Measurements from ENCODE around the gene DMTF1. TPM values are rescaled to one million over a fixed set of nuclear protein-coding genes. Genes with fewer than 3 reads are reported as not detected.

DMTF1 gene
- total RNA-seq, 1 experiment from 2014 or later, result 79.7 TPM

- DNase-seq (ENCODE audit: unreplicated experiment), result no peak
- peaks cover 32% of the 10 kb centered on the region for H3K4me1 Mint-ChIP-seq (ENCODE audit: insufficient read depth, unreplicated experiment)
- peaks cover 18% of the 10 kb centered on the region for H3K36me3 Mint-ChIP-seq (ENCODE audit: insufficient read depth, unreplicated experiment)
- H3K9me3 Mint-ChIP-seq (ENCODE audit: unreplicated experiment), result no peaks in the 10 kb centered on the region
- ChIA-PET CTCF (interaction anchor here (0.5 to 2.1 kb wide), 4 partner anchors 21 to 65 kb away, joined by 4 to 7 read pairs (median 6); no protein-coding TSS in a partner anchor), POLR2A (interaction anchor here (1.7 kb wide), 1 partner anchor 12 kb away, joined by 5 read pairs; no protein-coding TSS in a partner anchor)
- no peaks in the 10 kb centered on the region for H3K27me3 Mint-ChIP-seq (ENCODE audit: insufficient read depth, unreplicated experiment)
- H3K4me3 Mint-ChIP-seq (ENCODE audit: unreplicated experiment), result no peak overlapping the region
- H3K27ac Mint-ChIP-seq (ENCODE audit: low read depth, unreplicated experiment), result no peak overlapping the region
- intact Hi-C loops (cut with micrococcal nuclease), result loop anchor here (2.0 kb wide), 1 partner anchor 19 kb away; no protein-coding TSS in a partner anchor
- no peak for TF ChIP-seq CTCF (IDR thresholded peaks at IDR 0.05; ENCODE audit: unreplicated experiment)
- BruUV-seq (replicated peaks), result no TSS peak
These were observed 61.6 kb downstream of the DMTF1 start for GRCh38 chr7:87213811-87214210.

- intact Hi-C loops (cut with micrococcal nuclease), result loop anchor here (2.0 kb wide), 1 partner anchor 20 kb away; no protein-coding TSS in a partner anchor
- Mint-ChIP-seq H3K4me3 (ENCODE audit: unreplicated experiment) (no peak overlapping the region), H3K36me3 (ENCODE audit: insufficient read depth, unreplicated experiment) (peaks cover 18% of the 10 kb centered on the region), H3K4me1 (ENCODE audit: insufficient read depth, unreplicated experiment) (peaks cover 35% of the 10 kb centered on the region), H3K27me3 (ENCODE audit: insufficient read depth, unreplicated experiment) (no peaks in the 10 kb centered on the region), H3K9me3 (ENCODE audit: unreplicated experiment) (no peaks in the 10 kb centered on the region), H3K27ac (ENCODE audit: low read depth, unreplicated experiment) (no peak overlapping the region)
- ChIA-PET CTCF (interaction anchor here (1.0 to 1.1 kb wide), 2 partner anchors 23 to 67 kb away, joined by 4 to 6 read pairs; no protein-coding TSS in a partner anchor), POLR2A (no interaction called here)
- DNase-seq (ENCODE audit: unreplicated experiment), result no peak
- no peak for TF ChIP-seq CTCF (IDR thresholded peaks at IDR 0.05; ENCODE audit: unreplicated experiment)
- no TSS peak for BruUV-seq (replicated peaks)
These were observed 62.8 kb downstream of the DMTF1 start for GRCh38 chr7:87215046-87215445.

GRCh38 chr7:87216701-87217508 is 64.7 kb downstream of the DMTF1 start:
- H3K36me3 Mint-ChIP-seq (ENCODE audit: insufficient read depth, unreplicated experiment), result peaks cover 15% of the 10 kb centered on the region
- H3K27ac Mint-ChIP-seq (ENCODE audit: low read depth, unreplicated experiment), result peak overlapping the region; percentile 67
- no TSS peak for BruUV-seq (replicated peaks)
- intact Hi-C loops (cut with micrococcal nuclease), result no loop called here
- no peak overlapping the region for H3K4me3 Mint-ChIP-seq (ENCODE audit: unreplicated experiment)
- peaks cover 41% of the 10 kb centered on the region for H3K4me1 Mint-ChIP-seq (ENCODE audit: insufficient read depth, unreplicated experiment)
- no peak for TF ChIP-seq CTCF (IDR thresholded peaks at IDR 0.05; ENCODE audit: unreplicated experiment)
- no peaks in the 10 kb centered on the region for H3K9me3 Mint-ChIP-seq (ENCODE audit: unreplicated experiment)
- no peak for DNase-seq (ENCODE audit: unreplicated experiment)
- CTCF ChIA-PET, result interaction anchor here (0.6 to 3.2 kb wide), 5 partner anchors 11 to 289 kb away, joined by 3 to 11 read pairs (median 3); no protein-coding TSS in a partner anchor
- POLR2A ChIA-PET, result interaction anchor here (1.1 to 7.0 kb wide), 3 partner anchors 10 to 63 kb away, joined by 4 to 154 read pairs (median 6); partner anchors contain the start of gene DMTF1
- H3K27me3 Mint-ChIP-seq (ENCODE audit: insufficient read depth, unreplicated experiment), result no peaks in the 10 kb centered on the region

GRCh38 chr7:87217983-87218653 is 65.9 kb downstream of the DMTF1 start:
- POLR2A ChIA-PET, result interaction anchor here (0.6 to 7.0 kb wide), 8 partner anchors 12 to 871 kb away, joined by 3 to 154 read pairs (median 6); partner anchors contain the start of genes CROT and DMTF1
- Mint-ChIP-seq H3K36me3 (ENCODE audit: insufficient read depth, unreplicated experiment) (peaks cover 13% of the 10 kb centered on the region), H3K27me3 (ENCODE audit: insufficient read depth, unreplicated experiment) (no peaks in the 10 kb centered on the region), H3K4me1 (ENCODE audit: insufficient read depth, unreplicated experiment) (peaks cover 35% of the 10 kb centered on the region), H3K4me3 (ENCODE audit: unreplicated experiment) (peak overlapping the region; percentile 98), H3K9me3 (ENCODE audit: unreplicated experiment) (no peaks in the 10 kb centered on the region), H3K27ac (ENCODE audit: low read depth, unreplicated experiment) (peak overlapping the region; percentile 67)
- TF ChIP-seq CTCF (IDR thresholded peaks at IDR 0.05; ENCODE audit: unreplicated experiment), result no peak
- DNase-seq (ENCODE audit: unreplicated experiment), result no peak
- BruUV-seq (replicated peaks), result no TSS peak
- CTCF ChIA-PET, result interaction anchor here (0.6 to 3.2 kb wide), 2 partner anchors 9 to 18 kb away, joined by 3 to 11 read pairs; no protein-coding TSS in a partner anchor
- intact Hi-C loops (cut with micrococcal nuclease), result loop anchor here (2.0 kb wide), 1 partner anchor 65 kb away; the partner anchor contains the start of gene DMTF1
